Upper lobe of left lung (tissue), 6 donors: Measurements from ENCODE around the gene SLC18A3. TPM values are rescaled to one million over a fixed set of nuclear protein-coding genes. Genes with fewer than 3 reads are reported as not detected.

Source experiments
- ATAC-seq, 2 donors: fragments of 200-7000 bp; cut with Tn5 transposase; one replicate each; pipeline ENCODE4 v1.9.1; 2022; ENCODE audit warnings: mild to moderate bottlenecking in 2 of 2, moderate library complexity in 2 of 2; ENCODE audit not compliant: low FRiP score in 2 of 2
- DNase-seq, 2 donors: peaks; one replicate each; pipeline ENCODE4 v3.0.0-alpha.2; 2019 to 2020
- H3K27ac ChIP-seq, 4 donors: fragments of 200-600 bp; sonication (generic); one replicate each; pipeline ENCODE4 v1.5.1; 2016 to 2019
- H3K27me3 ChIP-seq, 4 donors: fragments of 200-600 bp; sonication (generic); one replicate each; pipeline ENCODE4 v1.5.1; 2017 to 2019
- H3K36me3 ChIP-seq, 4 donors: fragments of 200-600 bp; sonication (generic); one replicate each; pipeline ENCODE4 v1.5.1; 2016 to 2019
- H3K4me1 ChIP-seq, 4 donors: fragments of 200-600 bp; sonication (generic); one replicate each; pipeline ENCODE4 v1.5.1; 2018 to 2019
- H3K4me3 ChIP-seq, 4 donors: fragments of 200-600 bp; sonication (generic); one replicate each; pipeline ENCODE4 v1.5.1; 2017 to 2019; ENCODE audit warnings: mild to moderate bottlenecking in 2 of 4, moderate library complexity in 1 of 4
- H3K9me3 ChIP-seq, 4 donors: fragments of 200-600 bp; sonication (generic); one replicate each; pipeline ENCODE4 v1.5.1; 2018 to 2019
- EP300 ChIP-seq, 4 donors: sonication (generic); formaldehyde crosslinking; IDR thresholded peaks; one replicate each; pipeline ENCODE4 v1.5.1; 2017; ENCODE audit warnings: antibody characterized with exemption in 4 of 4, control low read depth in 2 of 4
- POLR2A ChIP-seq, 4 donors: fragments of 450-650 bp; IDR thresholded peaks; one replicate each; pipeline ENCODE4 v1.5.1; 2016 to 2017; ENCODE audit warnings: antibody characterized with exemption in 4 of 4, mild to moderate bottlenecking in 2 of 4
- POLR2AphosphoS5 ChIP-seq, 2 donors: sonication (generic); formaldehyde crosslinking; IDR thresholded peaks; one replicate each; pipeline ENCODE4 v1.5.1; 2017; ENCODE audit warnings: antibody characterized with exemption in 2 of 2
- WGBS, 2 donors: methylation state at CpG; one replicate each; pipeline ENCODE4 v1.1.5; 2017 to 2018; 5-methylcytosine and 5-hydroxymethylcytosine counted together
- total RNA-seq, 6 donors: library from RNA; depleted of rRNA in 4 of 6; stranded (reverse); fragments of >200 nt in 4 of 6; gene quantifications; one replicate each; pipeline versions ENCODE4 v1.1.0 to v1.2.1, GENCODE V29; 2016 to 2021
- TF ChIP-seq, protein P1 (sequence below), 6 experiments: fragments of 450-650 bp in 4 of 6; fragments of 200-600 bp in 2 of 6; sonication (generic) in 2 of 6; IDR thresholded peaks; one replicate each; pipeline ENCODE4 v1.5.1; 2016 to 2019; ENCODE audit warnings: antibody characterized with exemption in 6 of 6
- donor health status: DM: no; HTN: no; CAD: no; lungs with moderate emphysema.
- donor health status: DM: no; HTN: yes; CAD: no; lungs with severe emphysema.

SLC18A3 gene
- total RNA-seq, 6 donors from 2014 or later = not detected

- H3K4me1 ChIP-seq = no peaks in the 10 kb centered on the region
- H3K9me3 ChIP-seq = no peaks in the 10 kb centered on the region
- TF ChIP-seq POLR2AphosphoS5 (IDR thresholded peaks at IDR 0.05) (no peak), EP300 (IDR thresholded peaks at IDR 0.05) (no peak), POLR2A (IDR thresholded peaks at IDR 0.05) (no peak)
- TF ChIP-seq, protein P1, sequence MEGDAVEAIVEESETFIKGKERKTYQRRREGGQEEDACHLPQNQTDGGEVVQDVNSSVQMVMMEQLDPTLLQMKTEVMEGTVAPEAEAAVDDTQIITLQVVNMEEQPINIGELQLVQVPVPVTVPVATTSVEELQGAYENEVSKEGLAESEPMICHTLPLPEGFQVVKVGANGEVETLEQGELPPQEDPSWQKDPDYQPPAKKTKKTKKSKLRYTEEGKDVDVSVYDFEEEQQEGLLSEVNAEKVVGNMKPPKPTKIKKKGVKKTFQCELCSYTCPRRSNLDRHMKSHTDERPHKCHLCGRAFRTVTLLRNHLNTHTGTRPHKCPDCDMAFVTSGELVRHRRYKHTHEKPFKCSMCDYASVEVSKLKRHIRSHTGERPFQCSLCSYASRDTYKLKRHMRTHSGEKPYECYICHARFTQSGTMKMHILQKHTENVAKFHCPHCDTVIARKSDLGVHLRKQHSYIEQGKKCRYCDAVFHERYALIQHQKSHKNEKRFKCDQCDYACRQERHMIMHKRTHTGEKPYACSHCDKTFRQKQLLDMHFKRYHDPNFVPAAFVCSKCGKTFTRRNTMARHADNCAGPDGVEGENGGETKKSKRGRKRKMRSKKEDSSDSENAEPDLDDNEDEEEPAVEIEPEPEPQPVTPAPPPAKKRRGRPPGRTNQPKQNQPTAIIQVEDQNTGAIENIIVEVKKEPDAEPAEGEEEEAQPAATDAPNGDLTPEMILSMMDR (IDR thresholded peaks at IDR 0.05) = no peak
- H3K4me3 ChIP-seq = no peak overlapping the region
- no peaks in the 10 kb centered on the region for H3K36me3 ChIP-seq
- 91 to 96% methylated on average over 6 of the region's 6 CpGs for WGBS, 2 donors
- no peak for DNase-seq
- ATAC-seq = peak; percentile 3 to 8
- no peaks in the 10 kb centered on the region for H3K27me3 ChIP-seq
- H3K27ac ChIP-seq = no peak overlapping the region
Observed at GRCh38 chr10:49631975-49632374, 21.9 kb downstream of the SLC18A3 start.

DNA sequence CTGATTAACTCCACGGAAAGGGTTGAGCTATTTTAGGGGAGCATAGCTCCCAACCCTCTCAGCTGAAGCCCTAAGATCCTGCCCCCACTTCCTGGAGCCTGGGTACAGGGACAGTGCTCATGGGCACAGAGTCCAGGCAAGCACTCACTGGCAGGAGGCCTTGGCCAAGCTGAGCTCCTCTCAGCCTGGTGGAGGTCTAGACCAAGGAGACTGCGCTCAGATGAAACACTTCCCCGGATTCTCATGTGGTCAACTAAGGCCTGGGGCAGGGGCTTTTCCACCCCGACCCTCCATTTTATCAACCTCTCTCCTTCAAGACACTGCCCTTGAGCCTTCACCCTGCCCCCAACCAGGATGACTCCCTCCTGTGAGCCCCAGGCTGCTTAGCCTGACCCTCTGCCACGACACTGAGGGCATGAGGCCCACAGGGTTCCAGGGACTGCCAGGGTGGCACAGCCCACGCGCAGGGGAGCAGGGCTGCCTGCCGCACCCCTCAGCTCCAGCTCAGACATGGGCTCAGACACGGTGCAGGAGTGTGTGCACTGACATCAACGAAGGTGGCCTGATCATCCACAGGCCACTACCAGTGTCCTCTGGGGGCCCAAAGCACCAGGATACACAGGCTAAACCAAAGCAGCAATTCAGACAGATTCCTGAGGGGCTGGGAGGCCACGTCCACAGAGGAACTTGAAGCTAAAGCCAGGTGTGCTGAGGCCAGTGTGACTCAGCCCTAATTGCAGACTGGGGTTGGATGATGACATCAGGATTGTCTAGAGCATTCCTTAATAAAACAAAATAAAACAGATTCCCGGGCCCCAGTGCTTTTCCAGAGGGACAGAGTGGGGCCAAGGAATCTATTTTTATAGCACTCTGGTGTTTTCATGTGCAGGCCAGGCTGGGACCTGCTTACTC lies 22.6 kb downstream of the SLC18A3 start:
- TF ChIP-seq, protein P1 (IDR thresholded peaks at IDR 0.05) = no peak
- no peak for TF ChIP-seq POLR2AphosphoS5 (IDR thresholded peaks at IDR 0.05)
- no peaks in the 10 kb centered on the region for H3K9me3 ChIP-seq
- ATAC-seq (peak; percentile 4 to 11), DNase-seq (no peak)
- no peaks in the 10 kb centered on the region for H3K36me3 ChIP-seq
- H3K4me1 ChIP-seq = no peaks in the 10 kb centered on the region
- WGBS, 2 donors = 56 to 66% methylated on average over 7 to 12 of the region's 12 CpGs
- no peak overlapping the region for H3K27ac ChIP-seq
- H3K27me3 ChIP-seq = no peaks in the 10 kb centered on the region
- H3K4me3 ChIP-seq = no peak overlapping the region

DNA sequence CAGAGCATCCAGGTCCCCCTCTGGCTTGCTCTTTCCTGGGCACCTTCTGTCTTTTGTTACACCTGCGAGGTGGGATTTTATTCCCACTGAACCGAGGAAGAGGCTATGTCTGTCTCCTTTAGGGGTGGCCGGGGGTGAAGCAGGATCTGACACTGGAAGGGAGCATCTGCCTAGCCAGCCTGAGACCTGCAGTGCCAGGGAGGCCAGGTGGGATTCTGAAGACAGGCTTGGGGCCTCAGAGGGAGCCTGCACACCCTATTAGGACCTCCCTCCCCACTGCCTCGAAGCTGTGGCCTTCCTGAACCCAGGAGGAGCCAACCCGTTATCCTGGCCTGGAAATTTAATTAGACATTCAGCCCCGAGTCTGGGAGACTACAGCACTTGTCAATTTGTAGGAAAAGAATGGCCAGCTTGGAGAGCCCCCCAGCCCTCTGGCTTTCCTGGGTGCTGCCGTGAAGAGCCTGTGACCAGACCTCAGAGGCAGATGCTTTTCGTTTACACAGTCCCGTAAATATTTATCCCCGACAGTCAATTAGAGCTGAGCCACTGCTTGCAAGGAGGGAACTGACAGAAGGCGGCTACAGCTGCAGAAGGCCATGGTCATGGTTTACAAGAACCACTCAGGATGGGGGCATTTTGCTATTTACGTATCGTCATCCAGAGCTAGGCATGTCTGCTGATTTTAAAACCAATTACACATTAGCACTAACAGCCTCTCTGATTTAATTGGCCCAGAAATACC lies 23.4 kb downstream of the SLC18A3 start:
- no peak for DNase-seq
- TF ChIP-seq, protein P1 (IDR thresholded peaks at IDR 0.05) = no peak
- TF ChIP-seq EP300 (IDR thresholded peaks at IDR 0.05) (no peak), POLR2AphosphoS5 (IDR thresholded peaks at IDR 0.05) (no peak), POLR2A (IDR thresholded peaks at IDR 0.05) (no peak)
- WGBS, 2 donors = 45 to 59% methylated on average over 6 to 13 of the region's 13 CpGs

GRCh38 chr10:49634069-49634660 lies 24.1 kb downstream of the SLC18A3 start:
- no peak overlapping the region for H3K27ac ChIP-seq
- no peaks in the 10 kb centered on the region for H3K27me3 ChIP-seq
- no peaks in the 10 kb centered on the region for H3K4me1 ChIP-seq
- DNase-seq (peak in 1 of 2 donors; percentile 19), ATAC-seq (no peak)
- no peaks in the 10 kb centered on the region for H3K36me3 ChIP-seq
- H3K9me3 ChIP-seq = no peaks in the 10 kb centered on the region
- no peak overlapping the region for H3K4me3 ChIP-seq
- TF ChIP-seq EP300 (IDR thresholded peaks at IDR 0.05) = no peak
- no peak for TF ChIP-seq POLR2A (IDR thresholded peaks at IDR 0.05)
- no peak for TF ChIP-seq POLR2AphosphoS5 (IDR thresholded peaks at IDR 0.05)
- TF ChIP-seq, protein P1 (IDR thresholded peaks at IDR 0.05) = no peak
- WGBS, 2 donors = 72 to 77% methylated on average over 7 to 8 of the region's 8 CpGs

More for the DNA sequence above, 23.4 kb downstream of the SLC18A3 start:
- Histone ChIP-seq H3K9me3 (no peaks in the 10 kb centered on the region), H3K27me3 (no peaks in the 10 kb centered on the region), H3K36me3 (no peaks in the 10 kb centered on the region), H3K4me3 (no peak overlapping the region), H3K4me1 (no peaks in the 10 kb centered on the region), H3K27ac (no peak overlapping the region)
- ATAC-seq = peak in 1 of 2 donors; percentile 27
